ENCODE data around the gene GNG13.
"Not testable (repeated sequence)": the region's sequence is repeated elsewhere in the genome, so short reads cannot be mapped to it uniquely, and the experiment has no call there.

Gene GNG13, protein sequence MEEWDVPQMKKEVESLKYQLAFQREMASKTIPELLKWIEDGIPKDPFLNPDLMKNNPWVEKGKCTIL

DNA sequence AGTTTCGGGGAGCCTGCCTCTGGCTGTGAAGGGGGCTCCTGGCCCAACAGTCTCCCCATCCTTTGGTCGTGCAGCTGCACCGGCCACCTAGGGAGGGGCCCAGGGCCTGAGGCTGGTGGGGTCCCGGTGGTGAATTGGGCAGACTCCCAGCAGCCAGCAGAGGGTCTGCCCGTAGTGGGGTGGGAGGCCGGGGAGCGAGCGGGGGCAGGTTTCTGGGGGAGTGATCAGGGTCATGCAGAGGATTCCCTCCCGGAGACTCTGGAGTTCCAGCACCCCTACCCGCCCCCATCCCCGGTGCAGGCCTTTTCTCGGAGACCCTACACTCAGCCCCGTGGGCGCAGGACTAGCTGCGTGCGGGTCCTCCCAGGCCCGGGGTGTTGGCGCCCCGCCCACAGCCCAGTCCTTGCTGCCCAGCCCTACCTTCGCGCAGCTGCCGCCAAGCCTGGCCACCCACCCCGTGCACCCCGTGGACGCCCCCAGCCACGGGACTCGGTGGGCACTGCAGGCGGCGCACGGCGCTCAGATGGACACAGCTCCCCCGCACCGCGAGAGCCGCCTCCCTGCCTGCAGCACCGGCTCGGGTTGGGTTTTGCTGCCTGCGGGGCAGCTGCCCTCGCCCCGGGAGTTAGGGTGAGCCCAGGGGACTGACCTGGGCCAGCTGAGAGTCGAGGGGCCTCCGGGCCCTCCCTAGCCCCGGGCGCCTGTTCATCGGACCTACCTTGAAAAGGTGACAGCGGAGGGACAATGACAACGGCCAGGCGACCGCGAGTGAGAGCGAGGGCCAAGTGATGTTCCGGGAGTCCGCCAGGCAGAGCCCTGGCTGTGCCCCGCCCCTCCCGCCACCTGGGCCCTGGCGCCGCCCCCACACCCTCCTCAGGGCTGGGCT, at the start of gene GNG13:
Gene GNG13 (minus strand): TSS at position 787 of the 886 bp plus-strand sequence. CDS start 1,657 bp downstream, outside the sequence.
- no peak for DNase-seq

DNA sequence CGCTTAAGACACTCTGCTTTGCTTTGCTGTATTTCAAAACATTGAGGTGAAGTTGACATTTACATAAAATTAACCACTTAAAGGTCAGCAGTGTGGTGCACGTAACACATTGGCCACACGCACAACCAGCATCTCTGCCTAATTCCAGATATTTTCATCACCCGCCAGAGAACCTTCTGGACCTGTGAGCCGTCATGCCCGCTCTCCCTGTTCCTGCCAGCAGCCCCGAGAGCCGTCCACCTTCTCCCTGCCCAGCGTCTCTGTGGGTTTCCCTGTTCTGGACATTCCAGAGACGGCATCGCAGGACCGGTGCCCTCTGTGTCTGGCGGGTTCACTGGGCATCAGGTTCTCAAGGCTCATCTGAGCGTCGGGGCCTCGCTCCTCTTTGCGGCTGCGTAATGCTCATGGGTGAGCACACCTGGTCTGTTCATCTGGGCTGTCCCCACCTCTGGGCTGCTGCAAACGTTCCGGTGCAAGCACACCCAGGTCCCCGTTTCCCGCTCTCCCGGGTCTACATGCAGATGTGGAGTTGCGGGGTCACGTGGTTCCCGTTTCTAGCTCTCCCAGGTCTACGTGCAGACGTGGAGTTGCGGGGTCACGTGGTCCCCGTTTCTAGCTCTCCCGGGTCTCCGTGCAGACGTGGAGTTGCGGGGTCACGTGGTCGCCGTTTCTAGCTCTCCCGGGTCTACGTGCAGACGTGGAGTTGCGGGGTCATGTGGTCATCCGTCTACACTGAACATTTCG, 48.1 kb upstream of the GNG13 start:
- DNase-seq = no peak

DNA sequence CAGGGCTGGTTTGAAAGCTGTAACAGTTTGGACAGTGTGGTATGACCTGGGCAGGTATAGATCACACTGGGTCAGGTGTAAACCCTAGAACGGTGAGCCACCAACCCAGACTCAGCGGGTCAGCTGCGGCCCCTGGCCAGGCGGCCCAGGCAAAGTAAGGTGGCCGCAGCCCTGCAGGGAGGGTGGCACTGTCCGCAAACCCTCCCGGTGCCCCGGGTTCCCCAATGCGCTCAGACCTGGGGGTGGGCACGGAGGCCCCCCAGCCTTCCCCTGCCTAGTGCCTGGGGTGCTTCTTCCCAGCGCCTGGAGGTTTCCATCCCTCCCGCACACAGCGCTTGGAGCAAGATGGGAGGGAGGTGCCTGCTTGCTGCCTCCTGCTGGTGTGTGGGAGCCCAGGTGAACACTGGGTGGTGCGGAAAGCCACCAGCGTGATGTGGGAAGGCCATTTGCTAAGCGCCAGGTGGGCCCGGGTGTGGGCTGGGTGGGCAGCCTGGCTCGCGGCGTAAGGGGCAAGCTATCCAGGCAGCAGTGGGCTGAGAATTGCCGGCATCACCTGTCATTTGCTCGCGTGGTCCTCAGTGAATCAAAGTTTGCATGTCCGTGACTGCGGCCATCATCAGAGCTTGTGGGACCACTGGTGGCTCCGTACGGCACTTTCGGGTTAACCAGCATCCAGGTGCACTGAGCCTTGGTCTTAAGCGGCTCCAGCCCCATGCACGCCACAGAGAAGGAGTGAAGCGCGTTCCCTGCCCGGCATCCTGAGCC, 47.3 kb upstream of the GNG13 start:
- no peak for DNase-seq

DNA sequence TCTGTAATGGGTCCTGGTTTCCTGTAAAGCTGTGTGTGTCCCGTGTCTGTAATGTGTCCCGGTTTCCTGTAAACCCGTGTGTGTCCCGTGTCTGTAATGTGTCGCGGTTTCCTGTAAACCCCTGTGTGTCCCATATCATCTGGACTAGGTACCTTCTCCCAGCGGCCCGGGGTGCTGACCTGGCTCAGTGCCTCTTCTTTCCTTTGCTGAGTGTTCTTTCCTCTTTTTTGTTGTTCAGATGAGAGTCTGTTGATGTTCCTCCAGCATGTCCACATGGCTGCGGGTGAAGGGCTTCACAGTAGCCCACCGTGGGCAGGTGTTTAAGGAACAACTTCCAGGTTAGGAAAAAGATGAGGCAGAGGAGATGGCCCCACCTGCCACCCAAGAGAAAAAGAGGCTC, 46.6 kb upstream of the GNG13 start:
- DNase-seq = no peak

DNA sequence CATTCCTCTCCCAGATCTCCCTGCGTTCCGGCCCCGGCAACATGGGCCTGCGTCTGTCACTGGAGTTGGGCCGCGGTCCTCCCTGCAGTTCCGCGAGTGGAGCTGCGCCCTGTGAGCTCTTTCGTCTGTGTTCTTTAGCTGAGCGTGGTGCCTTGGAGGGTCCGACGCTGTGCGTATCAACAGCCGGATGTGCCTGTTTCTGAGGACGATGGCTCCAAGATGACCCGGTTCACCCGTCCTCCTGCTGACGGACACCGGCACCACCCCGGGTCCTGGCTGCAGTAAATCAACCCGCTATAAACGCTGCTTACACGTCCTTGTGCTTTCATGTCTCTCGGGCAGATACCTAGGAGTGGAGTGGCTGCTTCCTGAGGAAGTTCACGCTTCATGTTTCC, 44.8 kb upstream of the GNG13 start:
- DNase-seq = no peak

DNA sequence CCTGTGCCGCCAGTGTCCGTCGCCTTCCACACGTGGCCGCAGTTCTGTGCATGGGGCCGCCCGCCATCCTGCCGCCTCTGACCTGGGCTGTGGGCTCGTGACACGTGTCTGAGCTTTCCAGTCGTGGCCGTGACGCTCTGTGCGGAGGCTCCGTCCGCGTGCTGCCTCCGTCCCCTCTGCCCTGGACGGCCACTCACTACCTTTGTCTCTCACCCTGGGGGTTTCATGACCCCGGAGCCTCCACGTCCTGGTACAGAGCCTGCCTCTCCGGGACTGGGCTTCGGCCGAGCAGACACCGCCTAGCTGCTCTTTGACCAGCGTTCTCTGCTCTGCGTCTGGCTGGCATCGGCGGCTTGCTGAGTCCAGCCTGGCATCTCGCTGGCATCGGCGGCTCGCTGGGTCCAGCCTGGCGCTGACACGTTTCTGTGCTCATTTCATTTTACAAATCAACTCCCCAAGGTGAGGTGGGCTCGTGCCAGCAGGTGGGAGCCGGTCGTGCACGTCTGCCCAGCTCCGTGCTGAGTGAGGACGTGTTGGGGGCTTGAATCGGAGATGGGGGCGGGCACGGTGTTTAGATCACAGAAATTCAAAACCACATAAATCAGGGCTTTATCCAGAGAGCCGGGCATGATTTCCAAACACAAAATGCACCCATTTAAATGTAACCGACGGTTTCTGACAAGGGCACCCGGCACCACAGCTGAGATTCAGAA, 44.3 kb upstream of the GNG13 start:
- no peak for DNase-seq

DNA sequence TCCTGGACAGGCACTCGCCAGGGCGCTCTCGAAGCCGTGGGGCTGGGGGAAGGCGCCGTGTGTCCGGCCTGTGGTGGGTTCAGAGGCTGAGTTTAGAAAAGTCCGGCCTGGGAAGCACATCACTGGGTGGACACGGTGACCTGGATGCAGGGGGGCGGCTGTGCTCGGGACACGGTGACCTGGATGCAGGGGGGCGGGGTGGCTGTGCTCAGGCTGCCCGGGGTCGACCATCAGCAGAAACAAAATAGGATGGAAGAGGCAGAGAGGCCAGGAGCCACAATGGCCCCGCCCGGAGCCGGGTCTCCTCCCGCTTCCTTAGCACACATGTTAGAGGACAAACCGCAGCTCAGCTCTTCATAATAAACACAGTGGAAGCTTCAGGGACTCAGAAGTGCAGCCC, 43.2 kb upstream of the GNG13 start:
- no peak for DNase-seq

DNA sequence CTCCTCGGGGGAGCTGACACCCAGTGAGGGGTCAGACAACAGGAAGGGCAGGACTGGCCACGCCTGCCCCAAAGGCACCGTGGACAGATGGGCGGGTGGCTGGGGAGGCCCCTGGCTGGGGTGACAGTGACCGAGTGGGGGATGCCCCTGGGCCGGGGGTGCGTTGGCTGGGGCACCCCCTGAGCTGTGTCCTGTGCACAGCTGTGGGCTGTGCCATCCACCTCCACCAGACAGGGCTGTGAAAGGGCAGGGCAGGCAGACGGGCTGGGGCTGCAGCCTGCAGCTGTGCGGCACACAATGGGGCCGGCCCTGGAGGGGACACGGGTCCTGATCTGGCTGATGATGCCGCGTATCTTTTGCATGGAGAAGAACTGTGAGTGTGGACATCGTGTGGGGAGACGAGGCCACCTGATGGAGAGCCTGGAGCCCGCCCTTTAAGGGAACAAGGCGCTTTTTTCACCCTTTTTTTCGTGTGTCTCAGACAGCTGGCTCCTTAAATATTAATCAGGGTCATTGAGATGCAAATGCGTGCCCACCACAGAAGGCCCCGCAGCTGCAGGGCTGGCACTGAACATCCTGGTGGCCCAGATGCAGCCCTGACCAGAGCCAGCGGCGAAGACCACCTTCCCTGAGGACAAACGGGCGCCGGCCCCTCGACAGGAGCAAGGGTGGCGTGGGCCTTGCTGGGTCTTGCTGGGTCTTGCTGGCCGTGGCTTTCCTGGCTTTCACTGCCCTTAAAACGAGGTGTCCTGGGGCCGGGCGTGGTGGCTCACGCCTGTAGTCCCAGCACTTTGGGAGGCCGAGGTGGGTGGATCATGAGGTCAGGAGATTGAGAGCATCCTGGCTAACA, 42.4 kb upstream of the GNG13 start:
- DNase-seq = no peak

DNA sequence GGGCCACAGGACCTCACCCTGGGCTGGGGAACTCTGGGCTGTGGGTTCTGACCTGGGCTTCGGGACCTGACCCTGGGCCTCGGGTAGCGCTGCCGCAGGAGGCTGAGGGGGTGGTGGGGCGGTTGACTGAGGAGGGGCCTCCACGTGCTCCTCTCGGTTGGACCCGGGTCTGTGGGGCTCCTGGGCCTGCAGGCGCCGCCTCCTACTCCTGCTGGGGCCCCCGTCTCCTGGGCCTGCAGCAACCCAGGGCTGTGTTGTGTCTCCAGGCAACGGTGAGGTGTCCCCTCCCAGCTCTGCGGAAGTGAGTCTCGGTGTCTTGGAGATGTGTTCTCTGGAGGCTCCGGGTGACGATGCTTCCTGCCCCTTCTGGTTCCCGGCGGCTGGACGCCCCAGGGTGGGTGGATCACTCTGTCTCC, 41.5 kb upstream of the GNG13 start:
- no peak for DNase-seq

DNA sequence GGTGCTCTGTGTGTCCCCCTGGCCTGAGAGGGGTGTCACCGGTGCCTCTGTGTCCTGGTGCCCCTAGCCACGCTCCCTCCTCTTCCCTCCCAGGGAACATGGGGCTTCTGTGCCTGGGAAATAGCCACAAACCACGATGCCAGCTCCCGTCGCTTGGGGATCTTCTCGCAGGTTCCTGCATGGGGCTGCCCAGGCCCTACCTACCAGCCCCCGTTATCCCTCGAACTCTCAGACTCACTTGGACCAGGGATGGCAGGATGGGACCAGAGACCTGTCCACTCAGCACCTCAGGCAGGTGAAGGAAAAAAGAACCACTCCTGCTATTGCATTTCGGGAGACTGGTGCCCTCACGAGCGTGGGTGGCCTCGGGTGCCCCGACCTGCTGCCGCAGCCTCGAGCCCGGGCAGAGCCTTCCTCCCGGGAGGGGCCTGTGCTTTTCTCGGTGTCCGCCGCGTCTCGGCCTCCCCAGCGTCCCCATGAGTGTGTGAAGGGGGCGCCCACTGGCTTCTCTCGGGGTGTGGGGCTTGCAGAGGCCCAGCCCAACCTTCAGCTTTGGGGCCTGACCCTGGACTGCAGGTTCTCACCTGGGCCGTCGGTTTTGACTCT, 41.0 kb upstream of the GNG13 start:
- DNase-seq = no peak

DNA sequence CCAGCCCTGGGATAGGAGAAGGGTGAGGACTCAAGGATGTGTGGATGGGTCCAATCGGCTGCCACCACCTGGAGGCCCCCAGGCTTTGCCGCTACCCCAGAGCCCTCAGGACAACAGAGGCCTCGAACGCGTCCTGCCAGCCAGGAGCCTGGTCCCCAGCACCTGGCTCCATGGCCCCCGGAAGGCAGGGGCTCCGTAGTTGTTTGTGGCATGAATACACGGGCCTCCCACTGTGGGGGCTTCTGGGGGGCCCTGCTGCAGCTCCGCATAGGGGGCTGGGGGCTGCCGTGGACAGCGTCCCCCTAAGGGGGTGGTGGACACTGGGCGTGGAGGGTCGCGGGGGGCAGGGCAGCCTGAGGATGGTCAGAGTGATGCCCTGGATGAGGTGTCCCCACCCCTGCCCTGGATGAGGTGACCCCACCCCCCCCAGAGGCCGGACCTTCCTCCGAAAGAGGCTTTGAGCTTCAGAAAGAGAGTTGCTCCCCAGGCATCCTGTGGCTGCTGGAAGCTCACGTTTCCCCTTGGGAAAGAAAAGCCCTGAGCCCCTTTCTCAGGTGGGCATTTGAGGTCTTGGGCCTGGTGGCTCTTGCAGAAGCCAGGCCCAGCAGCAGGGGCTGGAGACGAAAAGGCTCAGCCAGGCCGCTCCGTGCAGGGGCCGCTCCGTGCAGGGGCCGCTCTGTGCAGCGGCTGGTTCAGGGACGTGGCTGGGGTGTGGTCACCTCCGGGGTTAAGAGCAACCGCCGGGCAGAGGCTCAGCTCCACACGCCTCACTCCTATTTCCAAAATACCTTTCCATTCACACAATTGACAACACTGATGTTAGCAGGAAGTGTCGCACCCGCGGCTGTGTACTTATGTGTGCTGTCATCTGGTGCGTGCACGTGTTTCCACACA, 40.3 kb upstream of the GNG13 start:
- DNase-seq = no peak

DNA sequence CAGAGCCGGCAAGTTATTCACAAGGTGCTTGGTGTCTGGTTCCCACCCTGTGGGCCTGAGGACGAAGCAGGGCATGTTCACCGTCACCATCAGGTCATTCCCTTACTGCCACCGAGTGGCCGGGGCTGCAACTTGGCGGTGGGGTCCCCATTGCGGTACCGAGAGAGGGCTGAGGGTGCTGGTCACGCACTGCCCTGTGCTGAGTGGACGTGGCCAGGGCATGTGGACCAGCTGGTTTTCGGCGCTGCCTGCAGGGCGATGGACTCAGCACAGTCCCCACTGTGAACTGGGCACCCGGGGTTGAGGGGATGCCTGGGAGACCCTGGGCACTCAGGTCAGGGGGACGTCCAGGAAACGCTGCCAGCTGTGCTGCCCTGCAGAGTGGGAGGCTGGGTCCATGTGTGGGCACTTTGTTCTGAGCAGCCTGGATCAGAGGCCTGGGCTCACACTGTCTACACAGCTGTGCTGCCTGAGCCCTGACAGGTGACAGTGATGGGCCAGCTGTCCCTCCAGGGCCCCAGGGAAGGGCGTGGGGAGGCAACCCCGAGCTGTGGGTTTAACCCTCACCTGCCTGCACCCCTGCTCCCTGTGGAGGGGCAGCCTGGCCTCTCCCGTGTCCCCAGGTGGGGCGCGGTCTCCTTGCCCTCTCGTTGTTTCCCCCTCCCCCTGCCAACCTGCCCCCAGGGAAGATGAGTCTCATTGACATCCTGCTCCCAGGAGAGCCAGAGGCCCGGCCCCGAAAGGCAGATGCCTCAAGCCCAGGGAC, 39.3 kb upstream of the GNG13 start:
- DNase-seq = no peak

DNA sequence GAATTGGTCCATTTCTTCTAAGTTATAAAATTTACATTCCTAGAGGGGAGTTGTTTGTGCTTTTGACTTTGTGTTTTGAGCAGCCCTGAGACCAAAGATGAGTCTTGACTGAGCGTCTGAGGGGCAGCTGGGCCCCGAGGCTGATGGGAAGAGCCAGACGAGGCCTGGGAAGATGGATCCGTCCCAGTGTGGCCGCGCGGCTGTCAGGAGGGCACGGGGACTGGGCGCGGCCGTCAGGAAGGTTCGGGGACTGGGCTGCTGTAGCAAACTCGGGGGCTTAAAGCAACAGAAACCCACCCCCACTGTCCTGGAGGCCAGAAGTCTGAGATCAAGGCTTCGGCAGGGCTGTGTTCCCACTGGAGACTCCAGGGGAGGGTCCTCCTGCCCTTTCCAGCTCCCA, 38.2 kb upstream of the GNG13 start:
- DNase-seq = no peak

DNA sequence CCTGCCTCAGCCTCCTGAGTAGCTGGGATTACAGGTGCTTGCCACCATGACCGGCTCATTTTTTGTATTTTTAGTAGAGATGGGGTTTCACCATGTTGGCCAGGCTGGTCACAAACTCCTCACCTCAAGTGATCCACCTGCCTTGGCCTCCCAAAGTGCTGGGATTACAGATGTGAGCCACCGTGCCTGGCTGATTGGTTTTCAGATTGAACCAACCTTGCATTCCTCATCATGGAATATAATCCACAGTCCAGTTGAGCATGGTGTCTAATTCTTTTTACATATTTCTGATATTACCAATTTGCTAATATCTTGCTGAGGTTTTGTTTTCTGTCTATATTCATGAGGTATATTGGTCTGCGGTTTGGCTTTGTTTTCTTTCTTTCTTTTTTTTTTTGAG, 36.3 kb upstream of the GNG13 start:
- DNase-seq = not testable (repeated sequence)

DNA sequence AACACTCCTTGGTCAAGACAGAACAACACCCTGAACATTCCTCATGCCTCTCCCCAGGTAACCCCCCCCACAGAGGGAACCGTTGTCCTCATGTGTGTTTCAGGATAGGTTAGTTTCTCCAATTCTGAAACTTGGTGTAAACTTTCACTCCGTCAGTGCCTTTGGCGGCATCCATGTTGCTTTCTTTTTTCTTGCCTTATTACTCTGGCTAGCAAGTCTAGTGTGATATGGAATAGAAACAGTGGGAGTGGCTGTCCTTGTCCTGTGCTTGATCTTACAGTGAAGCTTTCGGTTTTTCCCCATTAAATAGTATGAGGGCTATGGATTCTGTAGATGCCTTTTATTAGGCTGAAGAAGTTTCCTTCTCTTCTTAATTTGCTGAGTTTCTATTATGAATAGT, 35.7 kb upstream of the GNG13 start:
- DNase-seq = no peak

DNA sequence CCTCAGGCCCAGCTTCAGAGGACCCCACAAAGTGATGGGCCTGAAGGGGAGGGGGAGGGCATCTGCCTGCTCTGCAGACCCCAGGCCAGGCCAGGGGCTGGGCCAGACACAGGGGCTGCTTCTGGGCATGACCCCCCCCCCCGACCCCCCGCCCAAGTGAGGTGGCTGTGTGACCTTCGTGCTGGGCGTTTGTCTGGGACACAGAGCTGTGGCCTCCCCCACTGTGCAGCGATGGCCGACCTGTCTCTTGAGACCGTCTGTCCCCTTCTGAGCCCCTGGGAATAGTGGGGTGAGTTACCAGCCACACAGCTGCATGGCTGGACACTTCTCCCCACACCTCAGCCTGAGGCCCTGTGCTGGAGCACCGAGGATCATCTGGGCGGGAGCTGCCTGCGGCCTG, 34.8 kb upstream of the GNG13 start:
- no peak for DNase-seq

DNA sequence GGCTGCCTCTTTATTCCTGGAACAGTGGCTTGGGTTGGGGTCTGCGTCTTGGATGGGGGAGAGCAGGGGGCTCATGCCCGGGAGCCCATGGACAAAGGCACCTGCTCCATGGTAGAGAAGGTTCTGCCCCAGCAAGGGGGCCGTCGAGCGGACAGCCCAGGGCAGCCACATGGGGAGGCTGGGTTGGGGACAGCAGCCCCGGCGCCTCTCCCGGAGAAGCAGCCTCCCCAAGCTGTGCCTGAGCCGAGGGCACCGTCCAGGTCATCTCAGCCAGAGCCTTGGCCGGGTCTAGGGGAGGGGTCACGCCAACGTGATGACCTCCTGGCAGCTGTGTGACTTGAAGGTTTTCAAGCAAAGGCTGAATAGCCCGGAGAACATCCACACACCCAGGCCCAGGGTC, 32.9 kb upstream of the GNG13 start:
- DNase-seq = no peak

DNA sequence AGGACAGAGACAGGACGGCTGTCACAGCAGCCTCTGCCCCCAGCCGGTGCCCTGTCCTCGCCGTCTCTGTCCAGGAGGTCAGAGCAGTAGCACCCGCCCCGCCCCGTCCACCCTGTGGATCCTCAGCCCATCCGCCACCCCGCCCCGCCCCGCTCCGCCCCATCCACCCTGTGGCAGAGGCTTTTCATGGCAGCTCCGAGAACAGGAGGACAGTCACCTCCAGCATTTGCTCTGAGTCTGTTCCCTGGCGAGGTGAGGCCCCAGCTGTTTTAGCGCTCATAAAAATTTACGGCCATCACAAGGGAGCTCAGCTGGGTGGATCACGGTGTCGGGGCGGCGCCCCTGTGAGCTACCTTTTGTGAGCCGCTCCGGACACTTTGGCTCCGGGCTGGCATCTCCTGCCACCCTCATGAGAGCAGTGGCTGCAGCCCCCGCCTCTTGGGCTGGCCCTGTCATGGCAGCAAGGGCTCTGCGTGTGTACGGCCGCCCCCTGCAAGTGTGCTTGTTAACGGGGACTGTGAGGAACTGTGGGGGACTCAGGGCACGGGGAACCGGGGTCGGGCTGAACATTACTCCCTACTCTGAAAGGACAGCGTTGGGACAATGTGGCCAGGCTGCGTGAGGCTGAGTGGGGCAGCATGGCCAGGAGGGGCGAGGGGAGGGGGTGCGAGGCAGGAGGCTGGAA, 32.3 kb upstream of the GNG13 start:
- DNase-seq = no peak
